NCI-H526 (cell line): ENCODE measurements around the gene IRF2BP2.
A peak's percentile ranks its signal among the peaks of the same experiment; 100 is the strongest.

Source experiments
- DNase-seq, 2 experiments: peaks; one replicate each; lab custom pipeline; 2025; lab: John Stamatoyannopoulos, UW

Gene IRF2BP2

GRCh38 chr1:234583755-234584419 lies 26.1 kb downstream of the IRF2BP2 start:
- no peak for DNase-seq

- DNase-seq = no peak
Observed at GRCh38 chr1:234582681-234583301, 27.2 kb downstream of the IRF2BP2 start.

DNA sequence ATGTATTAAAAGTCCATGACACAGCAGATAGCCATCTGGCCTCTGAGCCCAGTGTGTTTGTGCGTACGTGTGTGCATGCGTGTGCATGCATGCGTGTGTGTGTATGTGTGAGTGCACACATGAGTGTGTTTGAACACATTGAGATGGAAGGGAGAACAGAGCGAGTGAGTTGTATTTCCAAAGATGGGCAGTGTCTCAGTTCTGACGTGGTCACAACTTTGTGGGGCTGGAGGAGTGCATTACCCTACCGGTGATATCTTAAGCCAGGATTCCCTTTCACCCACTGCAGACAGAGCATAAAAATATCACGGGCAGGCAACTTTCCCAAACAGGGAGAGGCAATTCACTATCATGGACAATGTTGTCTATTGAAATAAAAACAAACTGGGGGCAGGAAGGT lies 27.8 kb downstream of the IRF2BP2 start:
- DNase-seq = no peak

- no peak for DNase-seq
Observed at GRCh38 chr1:234581063-234581714, 28.8 kb downstream of the IRF2BP2 start.

- DNase-seq = no peak
Observed at GRCh38 chr1:234579967-234580366, 30.0 kb downstream of the IRF2BP2 start.

DNA sequence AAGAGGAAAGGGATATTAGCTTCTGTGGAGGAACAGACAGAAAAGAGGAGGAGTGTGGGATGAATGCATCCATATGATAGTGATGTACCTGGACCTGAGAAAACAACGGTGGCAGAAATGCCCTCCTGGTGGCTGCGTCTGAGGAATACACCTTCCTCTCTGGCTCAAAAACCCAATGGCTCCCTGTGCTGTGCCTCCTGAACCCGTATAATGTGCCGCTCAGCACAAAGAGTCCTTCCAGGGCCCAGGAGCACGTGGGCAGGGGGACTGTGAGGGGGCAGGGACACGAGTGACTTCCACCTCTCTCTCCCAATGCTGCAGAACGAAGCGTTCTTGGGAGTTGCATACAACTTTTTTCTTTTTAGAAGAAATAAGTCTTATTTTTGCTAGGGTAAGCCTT lies 31.2 kb downstream of the IRF2BP2 start:
- no peak for DNase-seq

GRCh38 chr1:234578087-234578486 lies 31.9 kb downstream of the IRF2BP2 start:
- no peak for DNase-seq

- DNase-seq = no peak
Observed at GRCh38 chr1:234573711-234574299, 36.2 kb downstream of the IRF2BP2 start.

DNA sequence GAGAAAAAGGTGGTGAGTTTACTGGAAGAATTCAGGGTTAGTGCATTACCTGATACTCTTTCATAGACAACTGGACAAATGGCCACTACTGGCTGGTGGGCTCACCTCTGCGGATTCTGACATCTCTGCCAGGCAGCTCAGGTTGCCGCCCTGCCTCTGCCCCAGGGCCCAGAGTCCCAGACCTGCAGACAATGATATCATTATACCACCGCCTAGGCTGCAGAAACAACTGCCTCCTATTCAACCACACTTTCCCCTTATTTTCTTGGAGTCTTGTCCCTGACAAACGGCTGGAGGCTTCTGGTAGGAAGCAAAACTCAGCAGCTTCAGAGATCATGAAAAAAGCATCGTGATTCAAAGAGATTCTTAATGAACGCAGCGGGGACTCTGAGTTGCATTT lies 37.0 kb downstream of the IRF2BP2 start:
- DNase-seq = peak; percentile 18 to 51

- no peak for DNase-seq
Observed at GRCh38 chr1:234571702-234572101, 38.3 kb downstream of the IRF2BP2 start.

- no peak for DNase-seq
Observed at GRCh38 chr1:234570329-234571120, 39.5 kb downstream of the IRF2BP2 start.

- DNase-seq = no peak
Observed at GRCh38 chr1:234568345-234568744, 41.6 kb downstream of the IRF2BP2 start.

- no peak for DNase-seq
Observed at GRCh38 chr1:234565132-234565531, 44.8 kb downstream of the IRF2BP2 start.

DNA sequence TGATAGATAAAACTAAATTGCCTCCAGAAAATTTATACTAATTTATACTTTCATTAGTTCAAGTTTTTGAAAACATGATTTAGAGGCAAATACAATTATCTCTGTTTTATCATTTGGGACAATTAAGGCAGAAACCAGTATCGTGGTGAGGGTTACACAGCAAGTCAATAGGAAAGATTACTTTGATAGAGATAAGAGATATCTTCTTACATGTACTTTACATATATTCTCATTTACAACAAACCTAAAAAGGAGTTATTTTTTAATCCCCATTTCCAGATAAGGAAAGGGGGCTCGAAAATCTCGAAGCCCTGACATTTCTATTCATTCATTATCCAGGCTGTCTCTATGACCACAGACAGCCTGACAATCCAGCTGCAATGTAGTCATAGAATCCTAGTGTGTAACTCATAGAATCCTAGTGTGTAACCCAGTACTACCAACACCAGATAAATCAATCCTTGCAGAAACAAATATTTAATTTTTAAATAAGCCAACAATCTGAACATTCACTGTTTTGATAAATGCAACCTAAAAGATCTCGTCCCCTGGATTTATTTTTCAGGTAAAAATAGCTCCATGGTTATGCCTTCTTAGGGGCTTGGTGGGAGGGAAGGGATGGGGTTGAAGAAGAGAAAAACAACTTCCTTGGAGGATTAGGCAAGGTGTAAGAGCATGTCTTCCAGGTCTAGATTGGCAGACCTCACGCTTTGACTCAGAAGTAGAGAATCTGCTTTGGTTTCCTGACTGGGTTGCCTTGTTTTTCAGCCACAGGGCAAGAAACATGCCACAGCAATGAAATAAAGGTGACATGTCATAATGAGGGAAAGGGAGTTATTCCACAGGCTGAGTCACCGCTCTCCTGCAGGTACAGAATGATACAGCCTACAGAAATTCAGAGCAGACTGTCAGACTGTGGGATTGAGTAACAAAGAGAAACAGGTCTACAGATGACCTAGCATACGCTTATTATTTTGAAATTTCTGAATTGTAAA lies 45.6 kb downstream of the IRF2BP2 start:
- DNase-seq = no peak

GRCh38 chr1:234562334-234562733 lies 47.6 kb downstream of the IRF2BP2 start:
- DNase-seq = no peak

DNA sequence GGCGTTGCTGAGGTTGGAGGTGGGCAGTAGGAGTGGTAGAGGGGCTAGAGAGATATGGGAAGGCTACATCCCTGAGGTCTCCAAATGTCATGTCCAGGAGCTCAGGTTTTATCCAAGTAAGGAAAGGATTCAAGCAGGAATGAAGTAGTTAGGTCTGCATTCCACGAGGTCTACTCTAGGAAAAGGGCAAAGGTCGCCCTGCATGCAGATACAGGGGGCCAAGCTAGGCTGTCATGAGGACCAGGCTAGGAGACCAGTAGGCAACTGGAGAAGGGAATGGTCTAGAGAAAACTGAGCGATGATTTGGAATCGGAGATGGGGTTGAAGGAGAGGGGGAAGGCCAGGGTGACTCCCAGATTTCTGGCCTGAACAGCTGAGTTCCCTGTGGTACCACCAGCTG lies 48.7 kb downstream of the IRF2BP2 start:
- DNase-seq = no peak

DNA sequence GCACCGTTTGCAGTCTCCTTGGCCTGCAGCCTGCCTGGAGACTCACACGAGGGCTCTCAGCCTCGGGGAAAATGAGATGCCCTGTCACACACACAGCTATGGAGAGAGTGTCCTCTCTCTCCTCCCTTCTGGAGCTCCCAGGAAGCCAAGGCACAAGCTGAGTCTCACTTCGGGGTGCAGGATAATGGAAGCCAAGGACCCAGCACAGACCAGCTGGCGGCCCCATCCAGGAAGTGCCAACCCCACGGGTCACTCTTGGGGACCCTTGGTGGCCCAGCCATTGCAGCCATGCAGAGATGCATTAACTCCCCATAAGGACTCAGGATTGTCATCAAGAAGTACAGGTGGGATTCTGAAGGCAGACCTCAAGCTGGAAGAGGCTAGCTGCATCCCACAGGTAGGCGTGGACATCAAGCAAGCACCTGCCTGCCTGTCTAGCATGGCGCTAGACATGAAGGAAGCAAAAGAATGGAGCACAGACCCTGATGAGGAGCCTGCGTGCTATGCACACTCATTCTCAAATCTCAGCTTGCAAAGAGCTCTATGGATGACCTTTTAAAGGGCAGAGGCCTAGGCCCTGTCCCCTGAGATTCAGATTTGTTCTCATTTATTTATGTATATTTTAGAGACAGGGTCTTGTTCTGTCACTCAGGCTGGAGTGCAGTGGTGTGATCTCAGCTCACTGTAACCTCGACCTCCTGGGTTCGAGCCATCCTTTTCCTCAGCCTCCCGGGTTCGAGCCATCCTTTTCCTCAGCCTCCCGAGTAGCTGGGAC lies 49.9 kb downstream of the IRF2BP2 start:
- DNase-seq = no peak

DNA sequence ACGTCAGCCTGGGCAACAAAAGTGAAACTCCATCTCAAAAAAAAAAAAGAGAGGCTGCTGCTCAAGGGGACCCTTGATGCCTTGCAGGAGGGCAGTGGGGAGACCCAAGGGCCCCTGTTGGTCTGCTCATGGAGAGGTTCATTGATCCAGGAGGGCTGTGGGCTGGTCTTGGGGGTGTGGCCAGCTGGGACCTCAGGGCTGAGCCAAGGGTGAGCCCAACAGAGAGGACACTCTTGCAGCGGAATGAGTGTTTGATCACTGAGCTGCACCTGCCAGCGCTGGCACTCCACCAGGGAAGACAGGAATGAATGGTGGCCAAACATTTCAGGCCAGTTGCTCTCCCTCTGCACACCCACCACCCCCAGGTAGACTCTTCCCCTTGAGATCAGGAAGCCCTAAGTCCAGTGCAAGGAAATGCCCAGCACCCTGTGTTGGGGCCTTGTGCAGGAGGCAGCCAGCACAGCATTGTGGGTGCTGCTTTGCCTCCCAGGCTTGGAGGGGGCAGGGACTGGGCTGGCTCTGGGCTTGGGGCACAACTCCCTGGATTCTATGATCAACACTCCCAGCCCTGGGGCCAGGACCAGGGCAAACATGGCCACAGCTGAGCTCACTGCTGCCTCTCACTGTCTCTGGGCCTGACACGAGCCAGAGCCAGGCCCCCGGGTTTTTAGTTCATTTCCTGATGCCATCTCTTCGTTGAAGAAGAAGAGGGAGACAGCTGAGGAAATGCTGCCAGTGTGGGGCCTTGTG lies 50.7 kb downstream of the IRF2BP2 start:
- no peak for DNase-seq

DNA sequence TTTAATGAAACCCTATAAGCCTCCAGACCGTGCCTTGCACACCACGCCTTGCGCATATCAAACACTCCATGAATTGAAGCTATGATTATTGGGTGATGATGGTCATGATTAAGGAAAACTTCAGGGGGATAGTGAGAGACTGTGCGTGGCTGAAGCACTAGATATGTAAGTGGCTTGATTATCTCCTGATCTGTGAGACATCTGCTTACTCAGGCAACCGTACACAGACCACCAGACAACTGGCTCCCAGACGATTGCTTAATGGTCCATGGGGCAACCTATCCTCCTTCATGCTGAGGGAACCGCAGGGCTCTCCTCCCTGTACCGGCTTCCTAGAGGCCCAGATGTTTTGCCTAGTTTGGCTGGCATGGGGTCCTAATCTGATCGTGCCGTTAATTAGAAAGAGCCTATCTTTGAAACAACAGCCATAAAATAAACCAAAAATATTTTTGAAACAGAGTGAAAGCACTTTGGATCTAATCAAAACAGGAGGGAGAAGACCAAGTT lies 51.6 kb downstream of the IRF2BP2 start:
- DNase-seq = no peak
